B cell (primary cell): Measurements from ENCODE around the gene CD59.

Experiments used
- EZH2 ChIP-seq: IDR thresholded peaks from 2 replicates; pipeline ENCODE4 v1.6.1; 2012; ENCODE audit warnings: borderline replicate concordance, low read depth, mild to moderate bottlenecking, moderate library complexity, low read length; ENCODE audit not compliant: insufficient read depth, poor library complexity, severe bottlenecking
- TF ChIP-seq, protein P1 (sequence below): fragments of 200-600 bp; IDR thresholded peaks from one replicate; pipeline ENCODE4 v1.8.0; 2022; ENCODE audit warnings: antibody characterized with exemption, mild to moderate bottlenecking

DNA sequence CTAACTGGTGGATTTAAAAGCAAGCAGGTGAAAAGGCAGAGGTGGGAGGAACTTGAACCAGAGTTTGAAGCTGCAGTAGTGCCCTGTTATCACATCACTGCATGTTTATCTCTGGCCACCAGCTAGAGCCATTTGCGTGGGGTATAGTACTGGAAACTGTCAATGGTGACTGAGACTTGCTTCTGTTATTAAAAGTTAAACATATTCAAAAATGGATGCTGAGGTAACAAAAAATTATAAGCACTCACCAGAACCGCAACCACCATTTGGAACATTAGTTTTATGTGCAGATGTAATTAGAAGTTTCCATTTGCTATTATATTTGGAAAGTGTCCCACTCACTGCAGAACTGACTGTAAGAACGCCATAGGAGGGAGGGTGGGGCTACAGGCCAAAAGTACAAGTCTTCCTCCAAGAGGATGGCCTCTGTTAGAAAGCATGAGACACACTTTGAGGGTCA is 1.2 kb upstream of the CD59 start:
- TF ChIP-seq, protein P1, sequence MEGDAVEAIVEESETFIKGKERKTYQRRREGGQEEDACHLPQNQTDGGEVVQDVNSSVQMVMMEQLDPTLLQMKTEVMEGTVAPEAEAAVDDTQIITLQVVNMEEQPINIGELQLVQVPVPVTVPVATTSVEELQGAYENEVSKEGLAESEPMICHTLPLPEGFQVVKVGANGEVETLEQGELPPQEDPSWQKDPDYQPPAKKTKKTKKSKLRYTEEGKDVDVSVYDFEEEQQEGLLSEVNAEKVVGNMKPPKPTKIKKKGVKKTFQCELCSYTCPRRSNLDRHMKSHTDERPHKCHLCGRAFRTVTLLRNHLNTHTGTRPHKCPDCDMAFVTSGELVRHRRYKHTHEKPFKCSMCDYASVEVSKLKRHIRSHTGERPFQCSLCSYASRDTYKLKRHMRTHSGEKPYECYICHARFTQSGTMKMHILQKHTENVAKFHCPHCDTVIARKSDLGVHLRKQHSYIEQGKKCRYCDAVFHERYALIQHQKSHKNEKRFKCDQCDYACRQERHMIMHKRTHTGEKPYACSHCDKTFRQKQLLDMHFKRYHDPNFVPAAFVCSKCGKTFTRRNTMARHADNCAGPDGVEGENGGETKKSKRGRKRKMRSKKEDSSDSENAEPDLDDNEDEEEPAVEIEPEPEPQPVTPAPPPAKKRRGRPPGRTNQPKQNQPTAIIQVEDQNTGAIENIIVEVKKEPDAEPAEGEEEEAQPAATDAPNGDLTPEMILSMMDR = no peak
- no peak for TF ChIP-seq EZH2
